Measurements from ENCODE around the gene SDHAF3.

SDHAF3 gene

DNA sequence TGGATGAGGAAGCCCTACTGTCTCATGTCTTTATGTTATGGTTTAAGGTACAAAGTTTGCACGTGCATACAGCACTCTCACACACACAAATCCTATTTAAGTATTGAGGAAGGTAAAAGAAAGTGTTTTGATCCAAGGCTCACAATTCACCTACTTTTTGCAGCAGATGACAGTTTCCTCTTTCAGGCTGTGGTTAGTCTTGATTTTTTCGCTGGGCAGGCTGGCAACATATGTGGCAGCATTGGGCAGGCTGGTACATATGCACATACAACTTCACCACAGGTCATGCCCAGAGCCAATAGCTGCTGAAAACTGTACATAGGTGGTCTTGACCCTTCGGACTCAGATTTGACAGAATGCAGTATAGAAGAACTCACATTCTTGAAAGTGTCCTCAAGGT lies 29.1 kb upstream of the SDHAF3 start:
- Histone ChIP-seq H3K4me3 (ENCODE audit: low read length) (no peak overlapping the region), H3K4me1 (ENCODE audit: control insufficient read depth, low read length) (no peaks in the 10 kb centered on the region), H3K9me3 (ENCODE audit: control insufficient read depth, insufficient read depth, low read length) (no peaks in the 10 kb centered on the region), H3F3A (ENCODE audit: control insufficient read depth, insufficient read depth) (no peaks in the 10 kb centered on the region), H3K36me3 (ENCODE audit: control insufficient read depth, low read length) (no peaks in the 10 kb centered on the region), H3K4me2 (ENCODE audit: low read length) (no peak overlapping the region), H3K27ac (ENCODE audit: low read depth, low read length) (no peak overlapping the region), H4K20me1 (ENCODE audit: control insufficient read depth, insufficient read depth, low read depth, low read length) (no peaks in the 10 kb centered on the region), H3K79me2 (ENCODE audit: control insufficient read depth, low read length) (no peaks in the 10 kb centered on the region), H3K27me3 (ENCODE audit: control insufficient read depth, low read length) (peaks cover 19% of the 10 kb centered on the region; the same call in 1 of the 2 replicates), H3K9me2 (replicated peaks; ENCODE audit: control insufficient read depth, low read length) (no peaks in the 10 kb centered on the region)
- TF ChIP-seq, protein P1, sequence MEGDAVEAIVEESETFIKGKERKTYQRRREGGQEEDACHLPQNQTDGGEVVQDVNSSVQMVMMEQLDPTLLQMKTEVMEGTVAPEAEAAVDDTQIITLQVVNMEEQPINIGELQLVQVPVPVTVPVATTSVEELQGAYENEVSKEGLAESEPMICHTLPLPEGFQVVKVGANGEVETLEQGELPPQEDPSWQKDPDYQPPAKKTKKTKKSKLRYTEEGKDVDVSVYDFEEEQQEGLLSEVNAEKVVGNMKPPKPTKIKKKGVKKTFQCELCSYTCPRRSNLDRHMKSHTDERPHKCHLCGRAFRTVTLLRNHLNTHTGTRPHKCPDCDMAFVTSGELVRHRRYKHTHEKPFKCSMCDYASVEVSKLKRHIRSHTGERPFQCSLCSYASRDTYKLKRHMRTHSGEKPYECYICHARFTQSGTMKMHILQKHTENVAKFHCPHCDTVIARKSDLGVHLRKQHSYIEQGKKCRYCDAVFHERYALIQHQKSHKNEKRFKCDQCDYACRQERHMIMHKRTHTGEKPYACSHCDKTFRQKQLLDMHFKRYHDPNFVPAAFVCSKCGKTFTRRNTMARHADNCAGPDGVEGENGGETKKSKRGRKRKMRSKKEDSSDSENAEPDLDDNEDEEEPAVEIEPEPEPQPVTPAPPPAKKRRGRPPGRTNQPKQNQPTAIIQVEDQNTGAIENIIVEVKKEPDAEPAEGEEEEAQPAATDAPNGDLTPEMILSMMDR (IDR thresholded peaks at IDR 0.05; ENCODE audit: low read depth, low read length, poor library complexity, severe bottlenecking) = no peak
- TF ChIP-seq EZH2phosphoT487 (IDR thresholded peaks at IDR 0.05; ENCODE audit: borderline replicate concordance, low read length) = no peak

DNA sequence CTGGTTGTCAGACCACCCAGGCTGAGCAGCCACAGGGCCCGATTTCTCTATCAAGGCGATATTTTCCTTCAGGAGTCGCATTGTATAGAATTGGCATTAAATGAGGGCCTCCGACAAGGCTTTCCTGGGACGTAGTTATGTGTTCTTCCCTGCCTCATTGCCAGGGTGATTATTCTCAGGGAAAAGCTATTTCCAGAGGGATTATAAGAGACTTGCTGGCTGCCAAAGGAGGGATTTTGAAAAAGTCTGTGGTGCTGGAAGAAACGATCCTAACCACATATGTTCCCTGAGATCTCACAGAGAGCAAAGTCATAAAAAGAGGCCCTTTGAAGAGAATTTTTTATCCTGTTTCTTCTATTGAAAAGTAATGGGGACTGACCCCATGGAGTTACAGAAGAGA lies 27.7 kb upstream of the SDHAF3 start:
- no peak for TF ChIP-seq EZH2phosphoT487 (IDR thresholded peaks at IDR 0.05; ENCODE audit: borderline replicate concordance, low read length)
- TF ChIP-seq, protein P1 (IDR thresholded peaks at IDR 0.05; ENCODE audit: low read depth, low read length, poor library complexity, severe bottlenecking) = no peak
- no peaks in the 10 kb centered on the region for H3K36me3 ChIP-seq (ENCODE audit: control insufficient read depth, low read length)
- no peaks in the 10 kb centered on the region for H3K9me2 ChIP-seq (replicated peaks; ENCODE audit: control insufficient read depth, low read length)
- H3K9me3 ChIP-seq (ENCODE audit: control insufficient read depth, insufficient read depth, low read length) = no peaks in the 10 kb centered on the region
- no peaks in the 10 kb centered on the region for H3K79me2 ChIP-seq (ENCODE audit: control insufficient read depth, low read length)
- no peaks in the 10 kb centered on the region for H4K20me1 ChIP-seq (ENCODE audit: control insufficient read depth, insufficient read depth, low read depth, low read length)
- H3K4me2 ChIP-seq (ENCODE audit: low read length) = no peak overlapping the region
- no peak overlapping the region for H3K27ac ChIP-seq (ENCODE audit: low read depth, low read length)
- no peaks in the 10 kb centered on the region for H3F3A ChIP-seq (ENCODE audit: control insufficient read depth, insufficient read depth)
- H3K4me3 ChIP-seq (ENCODE audit: low read length) = no peak overlapping the region
- H3K27me3 ChIP-seq (ENCODE audit: control insufficient read depth, low read length) = peaks cover 19% of the 10 kb centered on the region; the same call in 1 of the 2 replicates
- no peaks in the 10 kb centered on the region for H3K4me1 ChIP-seq (ENCODE audit: control insufficient read depth, low read length)

DNA sequence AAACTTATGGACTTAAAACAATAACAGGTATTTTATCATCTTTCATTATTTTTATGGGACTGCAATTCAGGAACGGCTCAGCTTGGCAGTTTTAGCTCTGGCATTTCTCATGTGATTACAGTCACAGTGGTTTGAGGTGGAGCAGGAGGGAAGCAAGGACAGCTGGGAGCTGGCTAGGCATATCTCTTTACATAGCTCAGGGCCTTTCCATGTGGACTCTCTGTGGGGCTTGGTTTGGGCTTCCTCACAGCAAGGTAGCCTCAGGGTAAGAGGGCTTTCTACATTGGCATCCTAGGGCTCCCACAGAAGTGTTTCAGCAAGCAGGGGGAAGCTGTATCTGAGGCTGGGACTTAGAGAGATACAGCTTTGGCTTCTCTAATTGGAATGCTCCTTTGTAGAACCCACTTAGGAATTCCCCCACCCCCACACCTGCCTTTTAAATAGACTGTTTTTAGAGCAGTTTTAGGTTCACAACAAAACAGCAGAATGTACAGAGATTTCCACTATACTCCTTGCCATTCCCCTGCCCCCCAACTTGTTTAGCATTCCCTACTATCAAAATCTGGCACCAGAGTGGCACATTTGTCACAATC lies 26.6 kb upstream of the SDHAF3 start:
- H3F3A ChIP-seq (ENCODE audit: control insufficient read depth, insufficient read depth) = no peaks in the 10 kb centered on the region
- no peaks in the 10 kb centered on the region for H3K79me2 ChIP-seq (ENCODE audit: control insufficient read depth, low read length)
- TF ChIP-seq EZH2phosphoT487 (IDR thresholded peaks at IDR 0.05; ENCODE audit: borderline replicate concordance, low read length) = no peak
- TF ChIP-seq, protein P1 (IDR thresholded peaks at IDR 0.05; ENCODE audit: low read depth, low read length, poor library complexity, severe bottlenecking) = no peak
- no peaks in the 10 kb centered on the region for H4K20me1 ChIP-seq (ENCODE audit: control insufficient read depth, insufficient read depth, low read depth, low read length)
- H3K9me2 ChIP-seq (replicated peaks; ENCODE audit: control insufficient read depth, low read length) = no peaks in the 10 kb centered on the region
- H3K27ac ChIP-seq (ENCODE audit: low read depth, low read length) = no peak overlapping the region
- no peaks in the 10 kb centered on the region for H3K36me3 ChIP-seq (ENCODE audit: control insufficient read depth, low read length)
- H3K4me3 ChIP-seq (ENCODE audit: low read length) = no peak overlapping the region
- H3K4me2 ChIP-seq (ENCODE audit: low read length) = no peak overlapping the region
- peaks cover 19% of the 10 kb centered on the region; the same call in 1 of the 2 replicates for H3K27me3 ChIP-seq (ENCODE audit: control insufficient read depth, low read length)
- H3K4me1 ChIP-seq (ENCODE audit: control insufficient read depth, low read length) = no peaks in the 10 kb centered on the region
- H3K9me3 ChIP-seq (ENCODE audit: control insufficient read depth, insufficient read depth, low read length) = no peaks in the 10 kb centered on the region
